ENCODE results near the gene YIF1B.

GRCh38 chr19:38307076-38307475 is 8.7 kb downstream of the YIF1B start:
- TF ChIP-seq CTCF (IDR thresholded peaks at IDR 0.05; ENCODE audit: borderline replicate concordance, extremely low read depth, low read length, poor library complexity, severe bottlenecking), result no peak
- no peak for TF ChIP-seq EZH2 (IDR thresholded peaks at IDR 0.05; ENCODE audit: borderline replicate concordance, low read depth, low read length, severe bottlenecking)

Measured in DND-41 (cell line).